ENCODE results near the gene NAALADL2. TPM values are rescaled to one million over a fixed set of nuclear protein-coding genes. Genes with fewer than 3 reads are reported as not detected.

Gene NAALADL2
- total RNA-seq, 1 donor from 2014 or later, result 2.9 TPM

DNA sequence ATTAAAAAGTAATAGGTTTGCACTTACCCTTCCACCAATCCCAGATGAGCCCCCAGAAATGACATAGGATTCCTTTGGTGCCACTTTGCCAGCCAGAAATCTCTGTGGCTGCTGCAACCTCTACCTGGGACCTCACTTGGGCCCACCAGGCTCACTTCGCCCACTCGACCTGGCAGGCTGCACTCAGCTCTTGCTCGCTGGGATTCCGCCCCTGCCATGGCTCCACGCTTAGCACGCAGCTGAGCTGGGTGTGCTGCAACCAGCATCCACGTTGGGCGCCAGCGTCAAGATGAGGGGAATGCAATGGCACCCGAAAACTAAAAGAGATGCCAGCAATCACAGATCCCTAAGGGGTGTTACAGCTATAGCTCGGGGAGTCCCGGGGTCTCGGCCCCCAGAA lies 761.0 kb downstream of the NAALADL2 start:
- DNase-seq (ENCODE audit: low read depth), result no peak
- H3K36me3 ChIP-seq (ENCODE audit: control insufficient read depth, insufficient read depth, low read length), result no peaks in the 10 kb centered on the region
- no peak for TF ChIP-seq CTCF (IDR thresholded peaks at IDR 0.05; ENCODE audit: insufficient read depth, low read length, poor library complexity, severe bottlenecking)
- H3K4me3 ChIP-seq (ENCODE audit: low read depth, low read length), result no peak overlapping the region
- no peaks in the 10 kb centered on the region for H3K27me3 ChIP-seq (ENCODE audit: control insufficient read depth, insufficient read depth, low read length)

- no peaks in the 10 kb centered on the region for H3K27me3 ChIP-seq (ENCODE audit: control insufficient read depth, insufficient read depth, low read length)
- H3K4me3 ChIP-seq (ENCODE audit: low read depth, low read length), result no peak overlapping the region
- TF ChIP-seq CTCF (IDR thresholded peaks at IDR 0.05; ENCODE audit: insufficient read depth, low read length, poor library complexity, severe bottlenecking), result no peak
- no peak for DNase-seq (ENCODE audit: low read depth)
- no peaks in the 10 kb centered on the region for H3K36me3 ChIP-seq (ENCODE audit: control insufficient read depth, insufficient read depth, low read length)
These were observed 761.4 kb downstream of the NAALADL2 start for GRCh38 chr3:175620532-175620931.

DNA sequence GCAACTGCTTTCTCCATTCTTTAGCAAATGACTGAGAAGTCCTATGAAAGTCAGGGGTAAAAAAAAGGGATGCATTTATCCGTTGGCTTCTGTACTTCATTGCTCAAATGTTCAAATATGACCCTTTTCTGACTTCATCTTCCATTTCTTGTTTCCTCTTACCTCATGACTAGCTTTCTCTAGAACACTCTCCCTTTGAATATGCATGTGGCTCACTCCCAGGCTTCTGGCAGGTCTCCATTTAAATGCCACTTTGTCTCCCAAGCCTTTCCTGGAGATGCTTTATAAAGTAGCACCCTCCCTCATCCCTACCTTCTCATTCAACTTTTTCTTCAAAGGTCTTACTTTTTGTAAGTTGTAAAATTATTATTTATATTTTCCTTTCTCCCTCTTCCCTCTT lies 781.8 kb downstream of the NAALADL2 start:
- no peak for TF ChIP-seq CTCF (IDR thresholded peaks at IDR 0.05; ENCODE audit: insufficient read depth, low read length, poor library complexity, severe bottlenecking)

GRCh38 chr3:175646865-175647264 lies 787.7 kb downstream of the NAALADL2 start:
- Histone ChIP-seq H3K36me3 (ENCODE audit: control insufficient read depth, insufficient read depth, low read length) (no peaks in the 10 kb centered on the region), H3K27me3 (ENCODE audit: control insufficient read depth, insufficient read depth, low read length) (no peaks in the 10 kb centered on the region), H3K4me3 (ENCODE audit: low read depth, low read length) (no peak overlapping the region)
- no peak for TF ChIP-seq CTCF (IDR thresholded peaks at IDR 0.05; ENCODE audit: insufficient read depth, low read length, poor library complexity, severe bottlenecking)
- DNase-seq (ENCODE audit: low read depth), result no peak

More for the DNA sequence above, 781.8 kb downstream of the NAALADL2 start:
- DNase-seq (ENCODE audit: low read depth), result no peak
- H3K27me3 ChIP-seq (ENCODE audit: control insufficient read depth, insufficient read depth, low read length), result no peaks in the 10 kb centered on the region
- no peak overlapping the region for H3K4me3 ChIP-seq (ENCODE audit: low read depth, low read length)
- no peaks in the 10 kb centered on the region for H3K36me3 ChIP-seq (ENCODE audit: control insufficient read depth, insufficient read depth, low read length)

DNA sequence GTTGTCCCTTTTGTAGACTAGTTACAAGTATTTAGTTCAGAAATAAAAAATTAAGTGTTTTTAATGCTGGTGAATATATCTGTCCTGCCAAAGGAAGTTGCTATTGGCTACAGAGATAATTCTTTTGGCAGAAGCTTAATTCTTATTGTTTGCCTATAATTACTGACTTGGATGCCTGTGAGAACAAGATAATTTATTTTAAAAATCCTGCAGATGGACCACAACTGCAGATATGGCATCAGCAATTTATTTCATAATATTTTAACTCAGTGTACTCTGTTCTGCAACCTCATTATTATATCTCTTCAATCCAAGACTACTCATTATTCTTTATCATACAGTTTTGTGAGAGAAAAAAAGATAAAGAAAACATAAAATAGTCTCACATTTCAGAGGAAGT lies 789.8 kb downstream of the NAALADL2 start:
- Histone ChIP-seq H3K36me3 (ENCODE audit: control insufficient read depth, insufficient read depth, low read length) (no peaks in the 10 kb centered on the region), H3K4me3 (ENCODE audit: low read depth, low read length) (no peak overlapping the region), H3K27me3 (ENCODE audit: control insufficient read depth, insufficient read depth, low read length) (no peaks in the 10 kb centered on the region)
- DNase-seq (ENCODE audit: low read depth), result no peak
- TF ChIP-seq CTCF (IDR thresholded peaks at IDR 0.05; ENCODE audit: insufficient read depth, low read length, poor library complexity, severe bottlenecking), result no peak

GRCh38 chr3:175651716-175652115 lies 792.6 kb downstream of the NAALADL2 start:
- DNase-seq (ENCODE audit: low read depth), result no peak
- TF ChIP-seq CTCF (IDR thresholded peaks at IDR 0.05; ENCODE audit: insufficient read depth, low read length, poor library complexity, severe bottlenecking), result no peak
- Histone ChIP-seq H3K4me3 (ENCODE audit: low read depth, low read length) (no peak overlapping the region), H3K27me3 (ENCODE audit: control insufficient read depth, insufficient read depth, low read length) (no peaks in the 10 kb centered on the region), H3K36me3 (ENCODE audit: control insufficient read depth, insufficient read depth, low read length) (no peaks in the 10 kb centered on the region)

All from kidney epithelial cell (primary cell).